Ovary (tissue), 3 donors: ENCODE measurements around the gene SLC28A2.

Source experiments
- CTCF ChIP-seq, 3 donors: fragments of 450-650 bp in 2 of 3; fragments of 200-600 bp in 1 of 3; IDR thresholded peaks; one replicate each; pipeline versions ENCODE4 v1.5.1 to v1.8.0; 2016 to 2022; ENCODE audit warnings: antibody characterized with exemption in 3 of 3, mild to moderate bottlenecking in 1 of 3
- EP300 ChIP-seq: sonication (generic); formaldehyde crosslinking; IDR thresholded peaks from one replicate; pipeline ENCODE4 v1.6.1; 2017; ENCODE audit warnings: antibody characterized with exemption
- donor health status: DM: no; HTN: no; CAD: no.

DNA sequence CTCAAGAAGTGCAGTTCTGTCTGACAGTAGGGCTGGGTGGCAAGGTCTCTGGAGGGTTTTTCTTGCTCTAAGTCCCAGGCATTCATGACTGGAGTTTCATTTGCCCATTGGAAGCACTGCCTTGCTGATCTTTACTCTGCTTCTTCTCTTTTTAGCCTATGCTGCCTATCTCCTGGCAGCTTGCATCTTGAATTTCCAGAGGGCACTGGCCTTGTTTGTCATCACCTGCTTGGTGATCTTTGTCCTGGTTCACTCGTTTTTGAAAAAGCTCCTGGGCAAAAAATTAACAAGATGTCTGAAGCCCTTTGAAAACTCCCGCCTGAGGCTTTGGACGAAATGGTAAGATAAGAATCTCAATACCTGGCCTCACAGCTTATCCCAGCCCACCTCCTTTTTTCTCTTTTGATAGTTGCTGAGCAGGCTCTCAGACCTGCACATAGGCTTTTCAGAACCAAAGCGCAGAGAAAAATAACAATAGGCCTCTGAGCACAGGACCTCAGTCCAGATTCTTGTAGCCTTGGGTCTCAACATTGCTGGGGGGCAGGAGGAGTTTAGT lies 10.9 kb downstream of the SLC28A2 start:
- TF ChIP-seq CTCF (IDR thresholded peaks at IDR 0.05) (no peak), EP300 (no peak)
